A673 (cell line): ENCODE measurements around the gene ATF7IP2. TPM values are rescaled to one million over a fixed set of nuclear protein-coding genes. Genes with fewer than 3 reads are reported as not detected.
"Not testable (repeated sequence)": the region's sequence is repeated elsewhere in the genome, so short reads cannot be mapped to it uniquely, and the experiment has no call there.

Source experiments
- BruUV-seq: library from RNA; stranded (reverse); fragments of 400-500 nt; replicated peaks from 2 replicates; lab custom pipeline; 2021; lab: Mats Ljungman, UMichigan
- CTCF ChIA-PET: fragments of 300-600 bp; sonication (Branson Sonifier 250); formaldehyde crosslinking; loops from one replicate; lab custom pipeline; 2022; ENCODE audit warnings: antibody characterized with exemption; lab: Charles Lee
- POLR2A ChIA-PET: fragments of 300-600 bp; sonication (Branson Sonifier 250); formaldehyde crosslinking; loops from one replicate; lab custom pipeline; 2022; ENCODE audit warnings: antibody characterized with exemption; ENCODE audit not compliant: low non-redundant PET; lab: Charles Lee
- DNase-seq: peaks from one replicate; pipeline ENCODE4 v3.0.0-alpha.2; 2015; ENCODE audit warnings: low spot score
- H3K27ac ChIP-seq: fragments of 200-600 bp; sonication (generic); 2 replicates; pipeline ENCODE4 v1.5.1; 2016; ENCODE audit warnings: mixed run types, low read depth, mild to moderate bottlenecking, mixed read lengths, antibody characterized with exemption, low read length; ENCODE audit not compliant: poor library complexity, severe bottlenecking
- H3K27me3 ChIP-seq: fragments of 200-600 bp; sonication (generic); replicated peaks from 2 replicates; pipeline ENCODE4 v1.6.1; 2017; ENCODE audit warnings: mixed run types, low read depth, mild to moderate bottlenecking, mixed read lengths, antibody characterized with exemption, low read length; ENCODE audit not compliant: insufficient read depth, poor library complexity
- H3K36me3 ChIP-seq: fragments of 200-600 bp; sonication (generic); 2 replicates; pipeline ENCODE4 v1.6.1; 2016; ENCODE audit warnings: mixed run types, mild to moderate bottlenecking, mixed read lengths, antibody characterized with exemption, low read length; ENCODE audit not compliant: insufficient read depth, poor library complexity, severe bottlenecking
- H3K4me1 ChIP-seq: fragments of 200-600 bp; sonication (generic); 2 replicates; pipeline ENCODE4 v1.6.1; 2017; ENCODE audit warnings: mixed run types, mild to moderate bottlenecking, mixed read lengths, antibody characterized with exemption, low read length; ENCODE audit not compliant: insufficient read depth, poor library complexity, severe bottlenecking
- H3K4me3 ChIP-seq: fragments of 200-600 bp; sonication (generic); 2 replicates; pipeline ENCODE4 v1.5.1; 2016; ENCODE audit warnings: low read depth, mixed run types, mild to moderate bottlenecking, mixed read lengths, low read length; ENCODE audit not compliant: poor library complexity, severe bottlenecking
- H3K9me3 ChIP-seq: fragments of 200-600 bp; sonication (generic); 2 replicates; pipeline ENCODE4 v1.6.1; 2016; ENCODE audit warnings: mixed run types, low read depth, mild to moderate bottlenecking, mixed read lengths, antibody characterized with exemption, low read length; ENCODE audit not compliant: poor library complexity, severe bottlenecking
- EZH2 ChIP-seq: fragments of 200-600 bp; sonication (generic); IDR thresholded peaks from 2 replicates; pipeline ENCODE4 v1.6.1; 2017; ENCODE audit warnings: borderline replicate concordance, low read depth, mild to moderate bottlenecking, mixed read lengths, antibody characterized with exemption, low read length; ENCODE audit not compliant: poor library complexity, severe bottlenecking
- intact Hi-C: fragments of 100-400 bp; cut with micrococcal nuclease; formaldehyde crosslinking; loops from one replicate; pipeline ENCODE4 v1.10.0; 2022; ENCODE audit not compliant: unreplicated experiment
- total RNA-seq: library from RNA; stranded (reverse); gene quantifications from 2 replicates; pipeline ENCODE4 v1.2.3, GENCODE V29; 2021
- TF ChIP-seq, protein P1 (sequence below): fragments of 300-800, 200-600 bp; sonication (generic); conservative IDR thresholded peaks from 2 replicates; pipeline ENCODE4 v1.5.1; 2017; ENCODE audit warnings: low read depth, mild to moderate bottlenecking, antibody characterized with exemption, low read length, moderate library complexity, mixed read lengths

ATF7IP2 gene
- total RNA-seq, 1 experiment from 2014 or later = 20.9 TPM

DNA sequence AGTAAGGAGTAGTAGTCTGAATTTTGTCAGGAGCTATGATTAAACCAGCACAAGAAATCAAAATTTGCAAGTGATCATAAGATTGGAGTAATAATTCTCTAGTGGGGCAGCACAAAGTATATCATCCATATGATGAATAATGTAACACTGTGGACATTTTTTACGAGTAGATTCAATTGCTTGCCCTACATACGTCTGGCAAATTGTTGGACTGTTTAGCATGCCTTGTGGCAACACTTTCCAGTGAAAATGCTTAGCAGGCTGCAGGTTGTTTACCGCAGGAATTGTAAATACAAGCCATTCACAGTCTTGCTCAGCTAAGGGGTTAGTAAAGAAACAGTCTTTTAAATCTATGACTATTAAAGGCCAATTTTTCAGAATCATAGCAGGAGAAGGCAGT, 35.7 kb downstream of the ATF7IP2 start:
- Histone ChIP-seq H3K27me3 (no peaks in the 10 kb centered on the region), H3K27ac (no peak overlapping the region), H3K9me3 (peaks cover 5% of the 10 kb centered on the region), H3K4me1 (no peaks in the 10 kb centered on the region), H3K36me3 (no peaks in the 10 kb centered on the region), H3K4me3 (no peak overlapping the region)
- TF ChIP-seq, protein P1, sequence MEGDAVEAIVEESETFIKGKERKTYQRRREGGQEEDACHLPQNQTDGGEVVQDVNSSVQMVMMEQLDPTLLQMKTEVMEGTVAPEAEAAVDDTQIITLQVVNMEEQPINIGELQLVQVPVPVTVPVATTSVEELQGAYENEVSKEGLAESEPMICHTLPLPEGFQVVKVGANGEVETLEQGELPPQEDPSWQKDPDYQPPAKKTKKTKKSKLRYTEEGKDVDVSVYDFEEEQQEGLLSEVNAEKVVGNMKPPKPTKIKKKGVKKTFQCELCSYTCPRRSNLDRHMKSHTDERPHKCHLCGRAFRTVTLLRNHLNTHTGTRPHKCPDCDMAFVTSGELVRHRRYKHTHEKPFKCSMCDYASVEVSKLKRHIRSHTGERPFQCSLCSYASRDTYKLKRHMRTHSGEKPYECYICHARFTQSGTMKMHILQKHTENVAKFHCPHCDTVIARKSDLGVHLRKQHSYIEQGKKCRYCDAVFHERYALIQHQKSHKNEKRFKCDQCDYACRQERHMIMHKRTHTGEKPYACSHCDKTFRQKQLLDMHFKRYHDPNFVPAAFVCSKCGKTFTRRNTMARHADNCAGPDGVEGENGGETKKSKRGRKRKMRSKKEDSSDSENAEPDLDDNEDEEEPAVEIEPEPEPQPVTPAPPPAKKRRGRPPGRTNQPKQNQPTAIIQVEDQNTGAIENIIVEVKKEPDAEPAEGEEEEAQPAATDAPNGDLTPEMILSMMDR = no peak
- TF ChIP-seq EZH2 = no peak
- no TSS peak for BruUV-seq
- intact Hi-C loops = no loop called here
- DNase-seq = no peak
- CTCF ChIA-PET = no interaction called here
- POLR2A ChIA-PET = no interaction called here

DNA sequence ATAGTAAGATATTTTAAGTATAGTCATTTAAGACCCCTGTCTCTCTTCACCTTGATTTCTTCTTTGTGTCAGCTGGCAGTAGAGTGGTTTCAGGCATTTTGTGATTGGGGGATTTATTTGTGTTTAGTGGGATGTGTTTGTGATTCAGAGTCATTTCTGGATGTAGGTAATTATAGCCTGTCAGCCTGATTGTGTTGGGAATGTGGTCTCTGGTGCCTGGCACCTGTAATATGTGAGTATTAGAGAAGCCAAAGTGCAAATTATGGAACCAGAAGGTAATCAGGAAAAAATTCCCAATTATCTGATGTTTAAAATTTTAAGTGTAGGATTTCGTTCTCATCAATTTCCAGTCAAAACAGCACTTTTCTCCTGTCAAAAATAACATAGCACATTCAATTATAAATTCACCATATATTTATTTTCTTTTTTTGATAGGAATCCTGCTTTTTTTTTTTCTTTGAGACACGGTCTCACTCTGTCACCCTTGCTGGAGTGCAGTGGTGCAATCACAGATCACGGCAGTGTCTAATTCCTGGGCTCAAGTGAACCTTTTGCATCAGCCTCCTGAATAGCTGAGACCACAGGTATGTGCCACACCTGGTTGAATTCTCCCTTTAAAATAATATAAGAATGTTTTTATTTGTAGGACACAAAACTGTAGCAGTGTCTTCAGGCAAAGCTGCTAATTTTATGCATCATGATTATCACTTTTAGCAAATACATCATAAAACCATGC, 42.7 kb downstream of the ATF7IP2 start:
- POLR2A ChIA-PET = no interaction called here
- intact Hi-C loops = no loop called here
- CTCF ChIA-PET = no interaction called here
- Histone ChIP-seq H3K9me3 (no peaks in the 10 kb centered on the region), H3K27ac (no peak overlapping the region), H3K4me3 (no peak overlapping the region), H3K36me3 (peaks cover 13% of the 10 kb centered on the region), H3K4me1 (no peaks in the 10 kb centered on the region), H3K27me3 (no peaks in the 10 kb centered on the region)
- DNase-seq = no peak
- no TSS peak for BruUV-seq
- TF ChIP-seq, protein P1 = no peak
- TF ChIP-seq EZH2 = no peak

DNA sequence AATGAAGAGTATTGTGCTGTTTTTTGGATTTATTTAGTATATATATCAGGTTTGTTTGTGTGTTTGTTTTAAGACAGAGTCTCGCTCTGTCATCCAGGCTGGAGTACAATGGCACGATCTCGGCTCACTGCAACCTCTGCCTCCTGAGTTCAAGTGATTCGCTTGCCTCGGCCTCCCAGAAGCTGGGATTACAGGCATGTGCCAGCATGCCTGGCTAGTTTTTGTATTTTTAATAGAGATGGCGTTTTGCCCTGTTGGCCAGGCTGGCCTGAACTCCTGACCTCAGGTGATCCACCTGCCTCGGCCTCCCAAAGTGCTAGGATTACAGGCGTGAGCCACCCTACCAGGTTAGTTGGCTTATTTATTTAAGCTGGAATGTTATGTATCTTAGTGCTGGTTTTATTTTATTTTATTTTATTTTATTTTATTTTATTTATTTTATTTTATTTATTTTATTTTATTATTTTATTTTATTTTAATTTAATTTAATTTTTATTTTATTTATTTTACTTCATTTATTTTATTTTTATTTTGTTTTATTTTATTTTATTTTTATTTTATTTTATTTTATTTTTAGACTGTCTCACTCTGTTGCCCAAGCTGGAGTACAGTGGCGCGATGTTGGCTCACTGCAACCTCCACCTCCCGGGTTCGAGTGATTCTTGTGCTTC, 43.6 kb downstream of the ATF7IP2 start:
- H3K9me3 ChIP-seq, H3K27ac ChIP-seq, CTCF ChIA-PET, H3K27me3 ChIP-seq, intact Hi-C loops, H3K4me1 ChIP-seq, POLR2A ChIA-PET, BruUV-seq, H3K4me3 ChIP-seq, DNase-seq: not testable (repeated sequence)
- peaks cover 13% of the 10 kb centered on the region for H3K36me3 ChIP-seq
